Upper lobe of left lung (tissue), 4 donors: Measurements from ENCODE around the gene THSD7A.

Source experiments
- CTCF ChIP-seq, 6 experiments: fragments of 450-650 bp in 4 of 6; fragments of 200-600 bp in 2 of 6; sonication (generic) in 2 of 6; IDR thresholded peaks; one replicate each; pipeline ENCODE4 v1.5.1; 2016 to 2019; ENCODE audit warnings: antibody characterized with exemption in 6 of 6
- EP300 ChIP-seq, 4 donors: sonication (generic); formaldehyde crosslinking; IDR thresholded peaks; one replicate each; pipeline ENCODE4 v1.5.1; 2017; ENCODE audit warnings: antibody characterized with exemption in 4 of 4, control low read depth in 2 of 4
- POLR2A ChIP-seq, 4 donors: fragments of 450-650 bp; IDR thresholded peaks; one replicate each; pipeline ENCODE4 v1.5.1; 2016 to 2017; ENCODE audit warnings: antibody characterized with exemption in 4 of 4, mild to moderate bottlenecking in 2 of 4

GRCh38 chr7:11727864-11728263, 104.1 kb downstream of the THSD7A start:
- TF ChIP-seq CTCF (IDR thresholded peaks at IDR 0.05) (no peak), POLR2A (IDR thresholded peaks at IDR 0.05) (no peak), EP300 (IDR thresholded peaks at IDR 0.05) (no peak)
